MCF 10A (cell line): ENCODE results near the gene HECTD3. TPM values are rescaled to one million over a fixed set of nuclear protein-coding genes. Genes with fewer than 3 reads are reported as not detected.
A peak's percentile ranks its signal among the peaks of the same experiment; 100 is the strongest.

ENCODE experiments used
- BruUV-seq: library from RNA; stranded (reverse); fragments of 400-500 nt; replicated peaks from 2 replicates; lab custom pipeline; 2021; lab: Mats Ljungman, UMichigan
- CTCF ChIA-PET: fragments of 300-600 bp; sonication (Branson Sonifier 250); formaldehyde crosslinking; extraction: SDS; loops from one replicate; lab custom pipeline; 2021; ENCODE audit warnings: antibody characterized with exemption, inconsistent platforms; lab: Yijun Ruan, JAX
- POLR2A ChIA-PET: fragments of 300-600, 350-650 bp; sonication (Branson Sonifier 250); formaldehyde crosslinking; extraction: SDS; loops from one replicate; lab custom pipeline; 2020; ENCODE audit warnings: antibody characterized with exemption, inconsistent platforms; lab: Yijun Ruan, JAX
- DNase-seq: peaks from one replicate; pipeline ENCODE4 v3.0.0-alpha.2; 2018; ENCODE audit not compliant: unreplicated experiment
- H3K27ac Mint-ChIP-seq: one replicate; pipeline ENCODE4 v1.8.0; 2022; ENCODE audit warnings: mild to moderate bottlenecking, low read depth, mixed read lengths; ENCODE audit not compliant: unreplicated experiment
- H3K27me3 Mint-ChIP-seq: one replicate; pipeline ENCODE4 v1.8.0; 2022; ENCODE audit warnings: mixed read lengths; ENCODE audit not compliant: insufficient read depth, unreplicated experiment
- H3K36me3 Mint-ChIP-seq: one replicate; pipeline ENCODE4 v1.8.0; 2022; ENCODE audit warnings: mild to moderate bottlenecking, moderate library complexity, mixed read lengths; ENCODE audit not compliant: insufficient read depth, unreplicated experiment
- H3K4me1 Mint-ChIP-seq: one replicate; pipeline ENCODE4 v1.8.0; 2022; ENCODE audit warnings: mixed read lengths; ENCODE audit not compliant: insufficient read depth, unreplicated experiment
- H3K4me3 Mint-ChIP-seq: one replicate; pipeline ENCODE4 v1.8.0; 2022; ENCODE audit warnings: mild to moderate bottlenecking, moderate library complexity, mixed read lengths; ENCODE audit not compliant: unreplicated experiment
- H3K9me3 Mint-ChIP-seq: one replicate; pipeline ENCODE4 v1.8.0; 2022; ENCODE audit warnings: mixed read lengths; ENCODE audit not compliant: unreplicated experiment
- intact Hi-C: fragments of 100-400 bp; cut with micrococcal nuclease; formaldehyde crosslinking; loops from 2 replicates; pipeline ENCODE4 v1.14.1; 2022
- total RNA-seq: library from RNA; stranded (reverse); gene quantifications from 2 replicates; pipeline ENCODE4 v1.2.3, GENCODE V29; 2022
- TF ChIP-seq, protein P1 (sequence below): fragments of 200-600 bp; IDR thresholded peaks from one replicate; pipeline ENCODE4 v1.8.0; 2022; ENCODE audit warnings: antibody characterized with exemption, mild to moderate bottlenecking; ENCODE audit not compliant: unreplicated experiment

HECTD3 gene
- total RNA-seq, 1 experiment from 2014 or later: 20.2 TPM

DNA sequence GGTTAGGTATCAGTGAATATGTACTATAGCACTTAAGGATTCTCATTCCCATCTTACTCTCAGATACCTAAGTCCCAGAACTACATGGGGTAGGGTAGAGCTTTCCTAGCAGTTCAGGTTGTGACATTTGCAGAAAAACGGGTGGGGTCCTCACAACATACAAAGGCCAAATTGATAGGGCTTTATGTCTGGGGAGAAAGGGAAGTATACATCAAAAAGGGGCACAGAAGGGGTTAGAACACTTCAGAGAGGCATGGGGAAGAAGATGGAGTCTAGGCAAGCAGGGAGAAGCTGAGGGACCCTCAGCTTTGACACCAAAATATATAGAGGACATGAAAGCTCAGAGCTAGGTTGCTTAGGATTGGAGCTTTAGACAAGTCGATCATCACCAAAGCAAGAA, 4.6 kb upstream of the HECTD3 start:
- H3K27me3 Mint-ChIP-seq: no peaks in the 10 kb centered on the region
- CTCF ChIA-PET: interaction anchor here (0.6 to 12.2 kb wide), 3 partner anchors 215 to 291 kb away, joined by 3 to 437 read pairs (median 6); no protein-coding TSS in a partner anchor
- BruUV-seq: no TSS peak
- H3K36me3 Mint-ChIP-seq: peaks cover 14% of the 10 kb centered on the region
- H3K27ac Mint-ChIP-seq: no peak overlapping the region
- H3K9me3 Mint-ChIP-seq: no peaks in the 10 kb centered on the region
- H3K4me1 Mint-ChIP-seq: peaks cover 27% of the 10 kb centered on the region
- no peak overlapping the region for H3K4me3 Mint-ChIP-seq
- TF ChIP-seq, protein P1, sequence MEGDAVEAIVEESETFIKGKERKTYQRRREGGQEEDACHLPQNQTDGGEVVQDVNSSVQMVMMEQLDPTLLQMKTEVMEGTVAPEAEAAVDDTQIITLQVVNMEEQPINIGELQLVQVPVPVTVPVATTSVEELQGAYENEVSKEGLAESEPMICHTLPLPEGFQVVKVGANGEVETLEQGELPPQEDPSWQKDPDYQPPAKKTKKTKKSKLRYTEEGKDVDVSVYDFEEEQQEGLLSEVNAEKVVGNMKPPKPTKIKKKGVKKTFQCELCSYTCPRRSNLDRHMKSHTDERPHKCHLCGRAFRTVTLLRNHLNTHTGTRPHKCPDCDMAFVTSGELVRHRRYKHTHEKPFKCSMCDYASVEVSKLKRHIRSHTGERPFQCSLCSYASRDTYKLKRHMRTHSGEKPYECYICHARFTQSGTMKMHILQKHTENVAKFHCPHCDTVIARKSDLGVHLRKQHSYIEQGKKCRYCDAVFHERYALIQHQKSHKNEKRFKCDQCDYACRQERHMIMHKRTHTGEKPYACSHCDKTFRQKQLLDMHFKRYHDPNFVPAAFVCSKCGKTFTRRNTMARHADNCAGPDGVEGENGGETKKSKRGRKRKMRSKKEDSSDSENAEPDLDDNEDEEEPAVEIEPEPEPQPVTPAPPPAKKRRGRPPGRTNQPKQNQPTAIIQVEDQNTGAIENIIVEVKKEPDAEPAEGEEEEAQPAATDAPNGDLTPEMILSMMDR: no peak
- POLR2A ChIA-PET: interaction anchor here (0.6 to 11.7 kb wide), 3 partner anchors 26 to 285 kb away, joined by 3 to 176 read pairs (median 4); partner anchors contain the start of gene EIF2B3
- no peak for DNase-seq
- intact Hi-C loops: no loop called here

DNA sequence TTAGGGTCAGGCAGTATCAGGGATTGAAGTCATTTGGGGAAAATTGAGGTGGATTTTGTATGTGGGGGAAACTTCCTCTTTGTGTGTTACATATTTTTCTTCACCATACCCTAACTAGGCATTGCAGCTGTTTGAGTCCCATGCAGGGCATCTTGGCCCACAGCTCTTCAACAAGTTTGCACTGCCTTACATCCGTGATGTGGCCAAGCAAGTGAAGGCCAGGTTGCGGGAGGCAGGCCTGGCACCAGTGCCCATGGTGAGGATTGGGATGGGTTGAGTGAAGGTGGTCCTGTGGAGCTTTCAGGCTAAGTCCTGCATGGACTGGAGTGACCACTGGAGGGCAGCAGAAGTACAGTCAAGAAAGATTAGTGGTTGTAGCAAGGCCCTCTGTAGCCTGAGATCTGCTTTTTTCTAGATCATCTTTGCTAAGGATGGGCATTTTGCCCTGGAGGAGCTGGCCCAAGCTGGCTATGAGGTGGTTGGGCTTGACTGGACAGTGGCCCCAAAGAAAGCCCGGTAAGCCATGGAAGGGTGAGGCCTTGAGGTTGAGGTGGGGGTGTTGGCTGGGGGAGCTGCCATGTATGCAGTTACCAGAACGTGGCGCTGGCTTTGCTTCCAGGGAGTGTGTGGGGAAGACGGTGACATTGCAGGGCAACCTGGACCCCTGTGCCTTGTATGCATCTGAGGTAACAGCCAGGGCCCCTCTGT, 3.4 kb upstream of the HECTD3 start:
- H3K4me3 Mint-ChIP-seq: peak overlapping the region; percentile 54

DNA sequence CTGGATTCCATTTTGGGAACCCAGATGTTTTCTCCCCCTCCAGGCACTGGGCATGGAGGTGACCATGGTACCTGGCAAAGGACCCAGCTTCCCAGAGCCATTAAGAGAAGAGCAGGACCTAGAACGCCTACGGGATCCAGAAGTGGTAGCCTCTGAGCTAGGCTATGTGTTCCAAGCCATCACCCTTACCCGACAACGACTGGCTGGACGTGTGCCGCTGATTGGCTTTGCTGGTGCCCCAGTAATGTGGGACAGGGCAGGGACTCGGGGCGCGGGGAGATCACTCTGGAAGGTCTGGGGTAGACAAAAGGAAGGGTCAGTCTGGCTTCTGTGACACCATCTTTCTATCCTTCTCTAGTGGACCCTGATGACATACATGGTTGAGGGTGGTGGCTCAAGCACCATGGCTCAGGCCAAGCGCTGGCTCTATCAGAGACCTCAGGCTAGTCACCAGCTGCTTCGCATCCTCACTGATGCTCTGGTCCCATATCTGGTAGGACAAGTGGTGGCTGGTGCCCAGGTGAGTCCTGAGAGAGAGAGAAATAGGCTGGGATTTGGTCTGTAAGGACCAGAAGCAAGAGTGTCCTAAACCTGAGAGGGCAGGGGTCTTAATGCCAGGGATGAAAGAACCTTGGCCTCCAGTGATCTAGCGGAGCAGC, 2.6 kb upstream of the HECTD3 start:
- no peak for DNase-seq

More for the DNA sequence above, 3.4 kb upstream of the HECTD3 start:
- TF ChIP-seq, protein P1: peak; percentile 80
- H3K27me3 Mint-ChIP-seq: no peaks in the 10 kb centered on the region
- peak overlapping the region; percentile 27 for H3K27ac Mint-ChIP-seq
- no peaks in the 10 kb centered on the region for H3K9me3 Mint-ChIP-seq
- H3K4me1 Mint-ChIP-seq: peaks cover 27% of the 10 kb centered on the region
- POLR2A ChIA-PET: interaction anchor here (0.5 to 11.7 kb wide), 9 partner anchors 28 to 1070 kb away, joined by 3 to 176 read pairs (median 4); partner anchors contain the start of genes CCDC163, EIF2B3, MMACHC and MUTYH
- no TSS peak for BruUV-seq
- CTCF ChIA-PET: interaction anchor here (0.5 to 12.2 kb wide), 40 partner anchors 9 to 583 kb away, joined by 3 to 437 read pairs (median 4); partner anchors contain the start of genes EIF2B3, MUTYH, TESK2 and TOE1
- peak; percentile 81 for DNase-seq
- peaks cover 17% of the 10 kb centered on the region for H3K36me3 Mint-ChIP-seq
- intact Hi-C loops: loop anchor here (1.0 to 5.0 kb wide), 5 partner anchors 282 to 558 kb away; partner anchors contain the start of gene RNU5D-1

More for the DNA sequence above, 2.6 kb upstream of the HECTD3 start:
- peaks cover 24% of the 10 kb centered on the region for H3K36me3 Mint-ChIP-seq
- intact Hi-C loops: loop anchor here (1.0 to 5.0 kb wide), 6 partner anchors 221 to 559 kb away; partner anchors contain the start of gene RNU5D-1
- no peaks in the 10 kb centered on the region for H3K27me3 Mint-ChIP-seq
- peak overlapping the region; percentile 88 for H3K4me3 Mint-ChIP-seq
- peaks cover 24% of the 10 kb centered on the region for H3K4me1 Mint-ChIP-seq
- ChIA-PET POLR2A (interaction anchor here (0.5 to 11.7 kb wide), 11 partner anchors 27 to 1071 kb away, joined by 3 to 176 read pairs (median 4); partner anchors contain the start of genes CCDC163, EIF2B3, MMACHC and MUTYH), CTCF (interaction anchor here (0.5 to 12.2 kb wide), 39 partner anchors 8 to 551 kb away, joined by 3 to 437 read pairs (median 4); partner anchors contain the start of genes EIF2B3, MUTYH, TESK2 and TOE1)
- TF ChIP-seq, protein P1: no peak
- H3K27ac Mint-ChIP-seq: peak overlapping the region; percentile 27
- BruUV-seq: no TSS peak
- H3K9me3 Mint-ChIP-seq: no peaks in the 10 kb centered on the region
